NCI-H1417 (cell line): ENCODE measurements around the gene PTPRJ.

Experiments
- DNase-seq, 3 experiments: peaks; one replicate each; lab custom pipeline; 2025; lab: John Stamatoyannopoulos, UW

The PTPRJ gene

DNA sequence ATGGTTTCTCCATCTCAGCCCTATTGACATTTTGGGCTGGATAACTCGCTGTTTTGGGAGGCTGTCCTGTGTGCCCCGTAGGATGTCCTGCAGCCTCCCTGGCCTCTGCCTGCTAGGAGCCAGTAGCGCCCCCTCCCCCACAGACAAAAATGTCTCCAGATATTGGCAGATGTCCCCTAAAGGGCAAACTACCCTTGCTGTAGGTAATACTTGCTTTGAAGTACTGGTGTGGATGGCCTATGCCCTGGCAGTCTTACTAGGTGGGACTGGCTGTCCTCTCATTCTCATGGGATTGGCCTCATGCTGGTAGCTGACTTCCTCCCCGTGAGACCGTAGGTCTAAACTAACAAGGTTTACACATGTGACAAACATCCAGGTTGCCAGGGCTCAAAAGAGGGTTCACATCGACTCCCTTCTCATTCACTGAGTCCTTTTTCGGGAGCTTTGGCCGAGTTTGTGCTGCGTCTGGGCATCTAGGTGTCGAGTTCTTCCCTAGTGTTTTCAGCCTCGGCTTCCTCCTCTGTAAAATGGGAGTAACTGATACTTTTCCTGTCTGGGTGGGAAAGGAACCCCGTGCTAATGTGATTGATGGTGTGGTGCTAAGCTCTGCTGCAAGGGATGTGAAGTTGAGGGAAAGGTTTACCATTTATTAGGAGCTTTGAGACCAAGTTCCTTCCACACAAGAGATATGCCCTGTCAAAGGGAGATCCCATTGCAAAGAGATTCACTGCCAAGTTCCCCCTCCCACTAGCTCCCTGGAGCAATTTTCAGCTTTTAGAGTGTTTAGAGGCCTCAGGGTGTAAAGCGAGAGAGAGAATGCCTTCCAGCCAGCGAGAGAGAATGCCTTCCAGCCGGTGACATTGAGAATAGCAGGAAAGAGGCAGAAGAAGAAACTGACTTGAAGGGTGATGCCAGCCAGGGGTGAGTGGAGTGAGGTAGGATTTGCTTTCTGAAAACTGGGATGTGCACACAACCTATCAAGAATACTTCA, 17.0 kb downstream of the PTPRJ start:
- no peak for DNase-seq

- no peak for DNase-seq
These were observed 18.0 kb downstream of the PTPRJ start for GRCh38 chr11:47998345-47998732.

GRCh38 chr11:47998733-47999359, 18.5 kb downstream of the PTPRJ start:
- DNase-seq: peak in 2 of 3 experiments; percentile 13 to 39

DNA sequence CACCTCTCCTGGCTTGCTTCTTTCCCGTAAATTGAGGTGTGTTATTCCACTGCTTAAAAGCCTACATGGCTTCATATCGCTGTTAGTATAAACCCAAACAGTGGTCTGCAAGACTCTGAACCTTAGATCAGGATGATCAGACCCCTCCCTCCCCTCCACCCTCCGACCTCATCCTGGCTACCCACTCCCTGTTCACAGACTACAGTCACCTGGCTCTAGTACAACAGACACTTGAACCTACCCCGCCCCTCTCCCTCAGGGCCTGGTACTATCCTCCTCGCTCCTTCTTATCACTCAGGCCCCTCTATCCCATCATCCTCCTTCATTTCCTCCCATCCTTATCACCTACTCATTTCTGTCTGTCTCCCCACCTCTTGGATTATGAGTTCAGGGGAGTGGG, 20.1 kb downstream of the PTPRJ start:
- peak in 1 of 3 experiments; percentile 39 for DNase-seq

GRCh38 chr11:48001438-48002021, 21.2 kb downstream of the PTPRJ start:
- peak in 1 of 3 experiments; percentile 17 for DNase-seq

GRCh38 chr11:48002561-48002960, 22.2 kb downstream of the PTPRJ start:
- DNase-seq: peak; percentile 13 to 64 (median 56)

DNA sequence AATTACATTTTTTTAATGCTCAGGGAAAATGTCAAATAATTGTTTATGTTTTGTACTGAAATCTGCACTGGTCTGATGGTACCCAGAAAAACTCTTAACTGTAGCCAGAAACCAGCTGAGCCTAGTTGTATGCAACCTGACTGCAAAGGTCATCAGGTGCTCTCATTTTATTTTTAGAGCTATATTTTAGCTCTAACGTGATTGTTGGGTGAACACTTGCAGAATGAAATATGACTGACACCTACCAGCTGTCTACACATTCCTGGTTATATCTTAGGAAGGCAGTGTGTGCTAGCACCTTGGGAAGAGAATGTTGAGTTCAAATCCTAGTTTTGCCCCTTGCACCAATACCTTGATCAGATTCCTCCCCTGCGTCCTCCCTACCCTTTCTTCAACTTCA, 23.6 kb downstream of the PTPRJ start:
- peak; percentile 34 to 64 (median 53) for DNase-seq

DNA sequence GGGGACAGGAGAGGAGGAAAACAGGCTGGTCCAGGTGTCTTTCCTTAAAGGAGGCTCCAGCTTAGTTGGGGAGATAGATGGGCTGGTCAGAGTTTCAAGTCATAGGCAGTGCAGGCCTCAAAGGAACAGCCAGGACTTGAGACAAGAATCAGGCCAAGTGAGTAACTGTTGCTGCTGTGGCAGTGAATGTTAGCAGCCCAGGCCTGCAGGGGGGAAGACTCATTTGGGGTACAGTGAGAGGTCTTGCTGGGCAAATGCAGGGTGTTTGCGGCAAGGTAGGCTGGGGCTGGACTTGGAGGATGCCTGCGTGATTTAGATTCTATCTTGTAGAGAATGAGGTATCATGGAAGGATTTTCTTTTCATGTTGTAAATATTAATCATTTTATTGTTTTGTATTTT, 24.1 kb downstream of the PTPRJ start:
- no peak for DNase-seq

GRCh38 chr11:48005136-48005535, 24.8 kb downstream of the PTPRJ start:
- DNase-seq: no peak

DNA sequence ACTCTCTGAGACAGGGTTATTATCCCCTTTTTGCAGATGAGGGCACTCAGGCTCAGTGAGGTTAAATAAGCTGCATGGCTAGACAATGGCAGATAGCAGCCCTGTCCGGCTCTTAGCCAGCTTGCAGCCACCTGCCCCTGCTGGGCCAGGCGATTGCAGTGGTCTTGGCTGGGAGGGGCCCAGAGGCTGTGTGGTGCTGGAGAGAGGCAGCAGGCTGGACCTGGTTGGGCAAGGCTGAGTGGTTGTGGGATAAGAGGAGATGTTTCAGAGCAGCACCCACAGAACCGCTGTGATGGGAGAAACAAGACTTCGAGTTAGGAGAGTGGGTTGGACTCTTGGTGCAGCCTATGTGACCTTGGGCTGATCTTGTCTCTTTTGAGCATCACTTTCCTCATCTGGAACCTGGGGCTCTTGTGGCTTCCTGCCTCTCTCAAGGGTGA, 25.5 kb downstream of the PTPRJ start:
- DNase-seq: peak; percentile 51 to 87 (median 57)

DNA sequence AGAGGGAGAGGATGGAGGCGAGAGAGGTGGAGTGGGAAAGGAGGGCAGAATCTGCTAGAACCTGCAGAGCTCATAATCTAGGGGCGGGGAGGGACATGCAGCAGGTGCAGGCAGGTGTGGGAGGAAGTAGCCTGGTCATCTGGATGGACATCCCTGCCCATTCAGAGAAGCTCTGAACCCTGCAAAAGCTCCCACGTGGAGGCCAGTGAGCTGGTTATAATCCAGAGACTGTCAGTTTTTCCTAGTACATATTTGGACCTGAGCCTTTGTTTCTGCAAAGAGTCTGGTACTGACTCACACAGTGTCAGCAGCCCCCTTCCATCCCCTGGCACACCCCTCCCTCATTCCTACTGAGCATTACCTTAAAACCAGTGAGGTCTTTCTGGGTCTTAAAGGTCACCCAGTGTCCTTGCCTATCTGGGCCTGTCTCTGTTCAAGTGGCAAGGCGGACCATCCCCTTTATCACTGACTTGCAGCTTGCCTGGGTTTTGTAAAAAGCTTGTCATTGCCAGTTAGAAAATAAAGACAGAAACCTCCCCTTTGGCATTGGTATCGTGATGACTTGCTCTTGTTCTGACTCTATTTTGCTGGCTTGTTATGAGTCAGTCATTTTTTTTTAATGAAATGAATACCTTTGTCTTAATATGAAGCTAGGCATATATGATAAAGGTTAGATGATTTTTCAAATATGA, 26.1 kb downstream of the PTPRJ start:
- DNase-seq: peak in 1 of 3 experiments; percentile 71

- no peak for DNase-seq
These were observed 27.3 kb downstream of the PTPRJ start for GRCh38 chr11:48007677-48008076.

GRCh38 chr11:48008951-48009270, 28.6 kb downstream of the PTPRJ start:
- DNase-seq: no peak

DNA sequence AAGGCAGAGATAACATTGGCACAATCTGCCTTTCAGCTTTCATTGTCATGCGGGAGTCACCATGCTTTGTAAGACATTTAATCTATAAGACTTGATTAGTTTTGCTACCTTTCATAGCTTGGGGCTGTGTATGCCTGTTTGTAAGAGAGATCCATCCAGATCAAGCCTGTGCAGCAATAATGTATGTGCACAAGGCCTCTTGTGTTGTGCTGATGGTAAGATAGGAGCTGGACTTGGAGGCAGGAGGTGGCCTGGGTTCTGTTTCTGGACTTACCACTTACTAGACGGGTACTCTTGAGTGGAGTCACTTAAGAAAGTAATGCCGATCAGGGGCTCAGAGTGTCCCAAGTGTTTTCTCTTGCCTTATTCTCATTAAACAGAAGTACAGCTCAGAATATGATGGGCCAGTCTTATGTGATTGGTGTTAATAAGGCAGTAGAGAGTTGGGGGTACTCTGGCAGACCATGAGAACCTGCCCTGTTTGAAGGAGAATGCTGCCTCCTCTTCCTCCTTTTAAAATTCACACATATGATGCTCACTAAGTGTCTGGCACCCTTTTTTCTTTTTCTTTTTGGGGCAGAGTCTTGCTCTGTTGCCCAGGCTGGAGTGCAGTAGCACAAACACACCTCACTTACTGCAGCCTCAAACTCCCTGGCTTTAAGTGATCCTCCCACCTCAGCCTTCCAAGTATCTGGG, 30.9 kb downstream of the PTPRJ start:
- no peak for DNase-seq

- DNase-seq: no peak
These were observed 31.5 kb downstream of the PTPRJ start for GRCh38 chr11:48011798-48012391.

GRCh38 chr11:48013269-48013901, 33.0 kb downstream of the PTPRJ start:
- DNase-seq: peak in 1 of 3 experiments; percentile 25

DNA sequence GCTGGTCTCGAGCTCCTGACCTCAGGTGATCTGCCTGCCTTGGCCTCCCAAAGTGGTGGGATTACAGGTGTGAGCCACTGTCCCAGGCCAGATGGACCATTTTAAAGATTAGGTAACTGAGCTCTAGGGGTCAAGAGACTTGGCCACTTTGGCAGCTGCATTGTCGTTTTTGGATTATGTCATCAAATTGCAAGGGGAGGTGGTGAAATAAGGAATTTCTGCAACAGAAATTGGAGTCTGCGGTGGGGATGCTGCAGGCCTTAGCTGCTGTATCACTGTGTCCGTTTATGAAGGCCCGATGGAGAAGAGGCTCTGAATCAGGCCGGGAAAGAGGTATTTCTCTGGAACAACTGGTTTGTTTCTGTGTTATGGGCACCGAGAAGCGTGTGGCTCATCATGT, 34.6 kb downstream of the PTPRJ start:
- no peak for DNase-seq

GRCh38 chr11:48017105-48017830, 36.9 kb downstream of the PTPRJ start:
- no peak for DNase-seq

- no peak for DNase-seq
These were observed 37.6 kb downstream of the PTPRJ start for GRCh38 chr11:48017831-48018527.
